Measurements from ENCODE around the gene PIPOX.

Gene PIPOX

GRCh38 chr17:29041571-29041970 lies 1.4 kb upstream of the PIPOX start:
- Histone ChIP-seq H3K4me3 (ENCODE audit: low read depth, low read length, poor library complexity, severe bottlenecking) (no peak overlapping the region), H3F3A (ENCODE audit: insufficient read depth, low read length) (no peaks in the 10 kb centered on the region), H3K4me2 (ENCODE audit: low read length) (no peak overlapping the region), H4K20me1 (ENCODE audit: insufficient read depth, low read length) (no peaks in the 10 kb centered on the region), H3K9ac (ENCODE audit: low read length) (no peak overlapping the region), H3K9me2 (ENCODE audit: low read depth, low read length) (no peaks in the 10 kb centered on the region), H2AFZ (ENCODE audit: low read length) (no peak overlapping the region), H3K27ac (ENCODE audit: low read depth, low read length, poor library complexity, severe bottlenecking) (no peak overlapping the region), H3K79me2 (ENCODE audit: insufficient read depth, low read length) (no peaks in the 10 kb centered on the region), H3K36me3 (ENCODE audit: insufficient read depth, low read length) (no peaks in the 10 kb centered on the region), H3K9me3 (ENCODE audit: low read length) (no peaks in the 10 kb centered on the region), H3K27me3 (ENCODE audit: insufficient read depth, low read length) (no peaks in the 10 kb centered on the region; the same call in 1 of the 2 replicates), H3K4me1 (ENCODE audit: insufficient read depth, low read length, severe bottlenecking) (peaks cover 9% of the 10 kb centered on the region)
- no peak for TF ChIP-seq CTCF (IDR thresholded peaks at IDR 0.05; ENCODE audit: low read length)

GRCh38 chr17:29042026-29042678 lies 789 bp upstream of the PIPOX start:
- no peaks in the 10 kb centered on the region for H3F3A ChIP-seq (ENCODE audit: insufficient read depth, low read length)
- no peaks in the 10 kb centered on the region for H3K79me2 ChIP-seq (ENCODE audit: insufficient read depth, low read length)
- H3K27me3 ChIP-seq (ENCODE audit: insufficient read depth, low read length), result no peaks in the 10 kb centered on the region
- H3K36me3 ChIP-seq (ENCODE audit: insufficient read depth, low read length), result no peaks in the 10 kb centered on the region
- H3K9ac ChIP-seq (ENCODE audit: low read length), result no peak overlapping the region
- H3K4me1 ChIP-seq (ENCODE audit: insufficient read depth, low read length, severe bottlenecking), result peaks cover 9% of the 10 kb centered on the region
- H3K27ac ChIP-seq (ENCODE audit: low read depth, low read length, poor library complexity, severe bottlenecking), result no peak overlapping the region
- no peak overlapping the region for H2AFZ ChIP-seq (ENCODE audit: low read length)
- peak overlapping the region; percentile 2; the same call in 1 of the 2 replicates for H3K4me2 ChIP-seq (ENCODE audit: low read length)
- no peaks in the 10 kb centered on the region for H3K9me2 ChIP-seq (ENCODE audit: low read depth, low read length)
- no peak for TF ChIP-seq CTCF (IDR thresholded peaks at IDR 0.05; ENCODE audit: low read length)
- H3K9me3 ChIP-seq (ENCODE audit: low read length), result no peaks in the 10 kb centered on the region
- H4K20me1 ChIP-seq (ENCODE audit: insufficient read depth, low read length), result no peaks in the 10 kb centered on the region
- H3K4me3 ChIP-seq (ENCODE audit: low read depth, low read length, poor library complexity, severe bottlenecking), result no peak overlapping the region

GRCh38 chr17:29043539-29044145 lies 701 bp downstream of the PIPOX start:
- peaks cover 9% of the 10 kb centered on the region for H3K4me1 ChIP-seq (ENCODE audit: insufficient read depth, low read length, severe bottlenecking)
- H3K4me2 ChIP-seq (ENCODE audit: low read length), result no peak overlapping the region
- no peak overlapping the region for H2AFZ ChIP-seq (ENCODE audit: low read length)
- no peak overlapping the region for H3K4me3 ChIP-seq (ENCODE audit: low read depth, low read length, poor library complexity, severe bottlenecking)
- no peaks in the 10 kb centered on the region for H3K9me2 ChIP-seq (ENCODE audit: low read depth, low read length)
- H4K20me1 ChIP-seq (ENCODE audit: insufficient read depth, low read length), result no peaks in the 10 kb centered on the region
- H3K27me3 ChIP-seq (ENCODE audit: insufficient read depth, low read length), result no peaks in the 10 kb centered on the region
- H3F3A ChIP-seq (ENCODE audit: insufficient read depth, low read length), result no peaks in the 10 kb centered on the region
- no peak overlapping the region for H3K27ac ChIP-seq (ENCODE audit: low read depth, low read length, poor library complexity, severe bottlenecking)
- no peaks in the 10 kb centered on the region for H3K36me3 ChIP-seq (ENCODE audit: insufficient read depth, low read length)
- H3K79me2 ChIP-seq (ENCODE audit: insufficient read depth, low read length), result no peaks in the 10 kb centered on the region
- TF ChIP-seq EZH2 (IDR thresholded peaks at IDR 0.05; ENCODE audit: borderline replicate concordance, low read length) (no peak), CTCF (IDR thresholded peaks at IDR 0.05; ENCODE audit: low read length) (no peak)
- H3K9me3 ChIP-seq (ENCODE audit: low read length), result no peaks in the 10 kb centered on the region
- H3K9ac ChIP-seq (ENCODE audit: low read length), result no peak overlapping the region
